ENCODE results near the gene IPO9. TPM values are rescaled to one million over a fixed set of nuclear protein-coding genes. Genes with fewer than 3 reads are reported as not detected.

IPO9 gene
- total and polyA plus RNA-seq, 10 of the 15 experiments (the other 5 are each of a cell fraction or from before 2014, with no cell fraction given): 19.1 to 77.3 (median 34.1) TPM

- TF ChIP-seq BHLHE40 (IDR thresholded peaks at IDR 0.05; ENCODE audit: borderline replicate concordance in 1 of 2, low read depth in 2 of 2, low read length in 1 of 2) (0 out of 4 replicates have a peak, but pooled peaks of 1 of the 2 experiments have one; percentile 22), ZNF384 (IDR thresholded peaks at IDR 0.05; ENCODE audit: borderline replicate concordance, low read depth, low read length) (no peak), SIX5 (IDR thresholded peaks at IDR 0.05; ENCODE audit: low read depth, low read length, severe bottlenecking) (no peak), ATF7 (IDR thresholded peaks at IDR 0.05; ENCODE audit: low read depth) (peak; percentile 99), SMC3 (IDR thresholded peaks at IDR 0.05; ENCODE audit: borderline replicate concordance, low read length) (peak; percentile 96), HDAC2 (IDR thresholded peaks at IDR 0.05) (no peak), CBFB (IDR thresholded peaks at IDR 0.05; ENCODE audit: low read depth) (peak; percentile 93), TCF3 (IDR thresholded peaks at IDR 0.05; ENCODE audit: borderline replicate concordance, insufficient read depth, low read depth, low read length) (0 out of 2 replicates have a peak, but pooled peaks have one; percentile 44), MEF2B (IDR thresholded peaks at IDR 0.05; ENCODE audit: partially characterized antibody, poor library complexity, severe bottlenecking) (no peak), MYB (IDR thresholded peaks at IDR 0.05; ENCODE audit: borderline replicate concordance, low read depth, low read length) (no peak), RUNX3 (IDR thresholded peaks at IDR 0.05; ENCODE audit: low read length) (peak; percentile 94), E4F1 (IDR thresholded peaks at IDR 0.05; ENCODE audit: borderline replicate concordance, partially characterized antibody) (no peak), ZZZ3 (IDR thresholded peaks at IDR 0.05; ENCODE audit: control insufficient read depth, insufficient read length, low read depth) (no peak), RELB (IDR thresholded peaks at IDR 0.05; ENCODE audit: low read depth) (no peak), CTCF (IDR thresholded peaks at IDR 0.05 in 2 of 3, conservative IDR thresholded peaks at IDR 0.05 in 1 of 3; ENCODE audit: control insufficient read depth in 2 of 3, extremely low read depth in 1 of 3, insufficient read depth in 1 of 3, low read depth in 3 of 3, low read length in 3 of 3) (peak; percentile 92 to 95 (median 93)), SRF (IDR thresholded peaks at IDR 0.05; ENCODE audit: low read depth in 2 of 2, low read length in 2 of 2) (no peak), JUND (IDR thresholded peaks at IDR 0.05; ENCODE audit: low read depth, low read length) (peak; percentile 73; the same call in 1 of the 2 replicates), RB1 (IDR thresholded peaks at IDR 0.05; ENCODE audit: borderline replicate concordance) (peak; percentile 60; the same call in 1 of the 2 replicates), YY1 (IDR thresholded peaks at IDR 0.05; ENCODE audit: low read depth, low read length) (peak; percentile 74), IKZF1 (conservative IDR thresholded peaks at IDR 0.05) (peak; percentile 67), ATF3 (IDR thresholded peaks at IDR 0.05; ENCODE audit: borderline replicate concordance, extremely low read depth, low read depth, low read length) (0 out of 2 replicates have a peak, but pooled peaks have one; percentile 3), IRF4 (IDR thresholded peaks at IDR 0.05; ENCODE audit: low read depth, low read length) (peak; percentile 61; the same call in 1 of the 2 replicates)
Measured at GRCh38 chr1:201895913-201896807, 67.2 kb downstream of the IPO9 start (continued).

Measured in GM12878 (cell line).